CD4-positive, alpha-beta T cell (primary cell): Measurements from ENCODE around the gene ACAP3. TPM values are rescaled to one million over a fixed set of nuclear protein-coding genes. Genes with fewer than 3 reads are reported as not detected.

Source experiments
- ATAC-seq: fragments of 200-7000 bp; cut with Tn5 transposase; one replicate; pipeline ENCODE4 v1.10.0; 2022; ENCODE audit warnings: mild to moderate bottlenecking; ENCODE audit not compliant: poor library complexity
- CTCF ChIA-PET: fragments of 350-600 bp; sonication (Branson Sonifier 250); formaldehyde crosslinking; loops from one replicate; lab custom pipeline; 2021; ENCODE audit warnings: antibody characterized with exemption, inconsistent platforms; lab: Charles Lee
- POLR2A ChIA-PET: fragments of 350-600 bp; sonication (Branson Sonifier 250); formaldehyde crosslinking; loops from one replicate; lab custom pipeline; 2021; ENCODE audit warnings: antibody characterized with exemption, inconsistent platforms; lab: Charles Lee
- DNase-seq, 14 experiments: peaks; one replicate each; pipeline ENCODE4 v3.0.0-alpha.2; 2013 to 2020; ENCODE audit warnings: mixed read lengths in 2 of 14
- H3K27ac ChIP-seq, 2 donors: one replicate each; pipeline versions ENCODE4 v1.5.1 to v1.7.0; 2013; ENCODE audit warnings: low read length in 2 of 2, low read depth in 1 of 2, mild to moderate bottlenecking in 1 of 2
- H3K27me3 ChIP-seq, 2 experiments: 1 replicate in 1 of 2; 2 replicates in 1 of 2; pipeline versions ENCODE4 v1.6.1 to v1.7.0; 2013; ENCODE audit warnings: low read length in 2 of 2, control low read depth in 1 of 2, mild to moderate bottlenecking in 1 of 2, moderate library complexity in 1 of 2; ENCODE audit not compliant: insufficient read depth in 2 of 2, control insufficient read depth in 1 of 2
- H3K36me3 ChIP-seq: one replicate; pipeline ENCODE4 v1.6.1; 2013; ENCODE audit warnings: low read length, control low read depth; ENCODE audit not compliant: insufficient read depth
- H3K4me1 ChIP-seq: one replicate; pipeline ENCODE4 v1.6.1; 2013; ENCODE audit warnings: low read length, control low read depth; ENCODE audit not compliant: insufficient read depth
- H3K4me3 ChIP-seq: one replicate; pipeline ENCODE4 v1.5.1; 2013; ENCODE audit warnings: mild to moderate bottlenecking, low read length, moderate library complexity
- H3K9me3 ChIP-seq, 2 experiments: 1 replicate in 1 of 2; 2 replicates in 1 of 2; pipeline versions ENCODE4 v1.6.1 to v1.7.0; 2013; ENCODE audit warnings: low read length in 2 of 2, mild to moderate bottlenecking in 2 of 2, control low read depth in 1 of 2, moderate library complexity in 1 of 2; ENCODE audit not compliant: control insufficient read depth in 1 of 2, insufficient read depth in 1 of 2
- H3K27ac Mint-ChIP-seq: one replicate; pipeline ENCODE4 v1.8.0; 2020; ENCODE audit warnings: mixed read lengths
- H3K27me3 Mint-ChIP-seq: one replicate; pipeline ENCODE4 v1.8.0; 2021; ENCODE audit warnings: mixed read lengths
- H3K36me3 Mint-ChIP-seq: one replicate; pipeline ENCODE4 v1.8.0; 2021; ENCODE audit warnings: low read depth, mixed read lengths
- H3K4me1 Mint-ChIP-seq: one replicate; pipeline ENCODE4 v1.8.0; 2021; ENCODE audit warnings: low read depth, mixed read lengths
- H3K4me3 Mint-ChIP-seq: one replicate; pipeline ENCODE4 v1.8.0; 2020; ENCODE audit warnings: mild to moderate bottlenecking, mixed read lengths
- H3K9me3 Mint-ChIP-seq: one replicate; pipeline ENCODE4 v1.8.0; 2020; ENCODE audit warnings: mixed read lengths
- CTCF ChIP-seq: fragments of 200-600 bp; IDR thresholded peaks from one replicate; pipeline ENCODE4 v1.8.0; 2022; ENCODE audit warnings: antibody characterized with exemption, mild to moderate bottlenecking
- intact Hi-C, 2 experiments: fragments of 100-400 bp; cut with DNase I in 1 of 2; cut with micrococcal nuclease in 1 of 2; formaldehyde crosslinking; loops; one replicate each; pipeline versions ENCODE4 v1.15.1 to v1.9.0; 2023 to 2025; cut with DNase I, micrococcal nuclease
- total RNA-seq, 174 experiments: library from RNA in 2 of 174; stranded (reverse) in 2 of 174; gene quantifications; one replicate each; pipeline ENCODE4 v1.2.3 and lab custom pipeline; 2021 to 2026

The ACAP3 gene
- total RNA-seq, 2 experiments from 2014 or later, result 45.3 to 46.4 TPM

- DNase-seq, result no peak
- H3K36me3 ChIP-seq, result no peaks in the 10 kb centered on the region
- Mint-ChIP-seq H3K4me1 (peaks cover 28% of the 10 kb centered on the region), H3K27ac (no peak overlapping the region), H3K36me3 (no peaks in the 10 kb centered on the region), H3K9me3 (no peaks in the 10 kb centered on the region), H3K27me3 (peaks cover 41% of the 10 kb centered on the region), H3K4me3 (no peak overlapping the region)
- H3K27ac ChIP-seq, result no peak overlapping the region
- peaks cover 37 to 50% of the 10 kb centered on the region in 2 experiments for H3K27me3 ChIP-seq
- peaks cover 0 to 31% of the 10 kb centered on the region in 2 experiments for H3K9me3 ChIP-seq
- intact Hi-C loops, result loop anchor here in 1 of 2 experiments (2.0 kb wide), 1 partner anchor 15 kb away; no protein-coding TSS in a partner anchor
- H3K4me1 ChIP-seq, result peaks cover 54% of the 10 kb centered on the region
- no peak overlapping the region for H3K4me3 ChIP-seq
- no peak for TF ChIP-seq CTCF
- ChIA-PET CTCF (no interaction called here), POLR2A (interaction anchor here (0.8 to 2.3 kb wide), 3 partner anchors 16 to 50 kb away, joined by 3 to 12 read pairs (median 3); no protein-coding TSS in a partner anchor)
- no peak for ATAC-seq
These were observed 47.7 kb upstream of the ACAP3 start for GRCh38 chr1:1355416-1355815.

GRCh38 chr1:1354271-1355247 lies 46.8 kb upstream of the ACAP3 start:
- no peaks in the 10 kb centered on the region for H3K36me3 ChIP-seq
- CTCF ChIA-PET, result interaction anchor here (2.0 kb wide), 1 partner anchor 17 kb away, joined by 9 read pairs; no protein-coding TSS in a partner anchor
- H3K4me3 ChIP-seq, result no peak overlapping the region
- TF ChIP-seq CTCF, result no peak
- DNase-seq (peak in 3 of 14 experiments; percentile 39 to 65 (median 62)), ATAC-seq (no peak)
- peak overlapping the region; percentile 7 for H3K4me3 Mint-ChIP-seq
- H3K4me1 Mint-ChIP-seq, result peaks cover 28% of the 10 kb centered on the region
- H3K9me3 Mint-ChIP-seq, result no peaks in the 10 kb centered on the region
- no peaks in the 10 kb centered on the region for H3K36me3 Mint-ChIP-seq
- H3K4me1 ChIP-seq, result peaks cover 48% of the 10 kb centered on the region
- no peak overlapping the region for H3K27ac Mint-ChIP-seq
- intact Hi-C loops, result loop anchor here in 1 of 2 experiments (2.0 kb wide), 1 partner anchor 16 kb away; no protein-coding TSS in a partner anchor
- H3K9me3 ChIP-seq, result peaks cover 0 to 31% of the 10 kb centered on the region in 2 experiments
- POLR2A ChIA-PET, result interaction anchor here (0.6 to 2.3 kb wide), 4 partner anchors 11 to 341 kb away, joined by 3 to 12 read pairs (median 3); no protein-coding TSS in a partner anchor
- H3K27me3 Mint-ChIP-seq, result peaks cover 41% of the 10 kb centered on the region
- H3K27me3 ChIP-seq, result peaks cover 32 to 50% of the 10 kb centered on the region in 2 experiments
- H3K27ac ChIP-seq, result no peak overlapping the region

DNA sequence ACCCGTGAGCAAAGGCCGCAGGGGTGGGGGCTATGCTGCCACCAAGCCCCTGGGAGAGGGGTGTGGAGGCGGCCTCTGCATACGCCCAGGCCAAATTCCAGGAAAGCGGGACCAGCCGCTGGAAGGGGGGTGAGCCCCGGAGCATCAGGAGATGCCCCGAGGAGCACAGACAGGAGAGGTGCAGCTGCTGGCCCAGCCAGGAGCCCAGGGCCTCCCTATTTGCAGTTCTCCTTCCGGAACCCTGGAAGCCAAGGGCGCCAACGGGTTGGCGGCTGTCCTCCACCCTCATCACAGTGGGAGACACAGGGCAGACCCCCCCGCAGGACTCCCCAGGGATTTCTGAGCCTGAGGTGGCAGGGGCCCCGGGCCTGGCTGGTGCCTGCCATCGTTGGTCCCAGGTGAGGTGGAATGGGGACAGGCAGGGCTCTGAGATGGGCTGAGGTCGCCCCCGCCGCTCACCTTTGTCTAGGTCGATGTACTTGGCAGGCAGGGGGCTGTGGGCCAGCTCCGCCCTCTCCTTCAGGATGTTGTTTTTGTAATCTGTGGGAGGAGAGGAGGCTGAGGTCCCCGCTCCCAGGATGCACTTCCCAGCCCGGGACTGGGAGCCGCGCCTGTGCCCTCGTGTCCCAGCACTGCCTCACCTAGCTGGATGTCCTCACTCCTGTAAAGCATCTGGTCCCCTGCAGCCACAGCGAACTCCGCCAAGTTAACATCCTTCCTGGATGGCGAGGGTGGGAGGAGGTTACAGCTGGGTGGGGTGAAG lies 45.8 kb upstream of the ACAP3 start:
- Histone ChIP-seq H3K4me3 (no peak overlapping the region), H3K27me3 (peaks cover 26 to 45% of the 10 kb centered on the region in 2 experiments), H3K4me1 (peaks cover 38% of the 10 kb centered on the region), H3K27ac (no peak overlapping the region), H3K36me3 (no peaks in the 10 kb centered on the region), H3K9me3 (peaks cover 0 to 29% of the 10 kb centered on the region in 2 experiments)
- ATAC-seq, result no peak
- no peaks in the 10 kb centered on the region for H3K9me3 Mint-ChIP-seq
- H3K4me3 Mint-ChIP-seq, result peak overlapping the region; percentile 80
- no peak for TF ChIP-seq CTCF
- ChIA-PET CTCF (interaction anchor here (2.0 kb wide), 1 partner anchor 18 kb away, joined by 9 read pairs; no protein-coding TSS in a partner anchor), POLR2A (interaction anchor here (1.0 to 2.3 kb wide), 2 partner anchors 12 to 18 kb away, joined by 3 to 12 read pairs; no protein-coding TSS in a partner anchor)
- intact Hi-C loops, result loop anchor here in 1 of 2 experiments (2.0 kb wide), 1 partner anchor 17 kb away; no protein-coding TSS in a partner anchor
- no peaks in the 10 kb centered on the region for H3K36me3 Mint-ChIP-seq
- peaks cover 20% of the 10 kb centered on the region for H3K4me1 Mint-ChIP-seq
- DNase-seq, result no peak
- peaks cover 35% of the 10 kb centered on the region for H3K27me3 Mint-ChIP-seq
- no peak overlapping the region for H3K27ac Mint-ChIP-seq
